ENCODE results near the gene STAU1.

Gene STAU1

DNA sequence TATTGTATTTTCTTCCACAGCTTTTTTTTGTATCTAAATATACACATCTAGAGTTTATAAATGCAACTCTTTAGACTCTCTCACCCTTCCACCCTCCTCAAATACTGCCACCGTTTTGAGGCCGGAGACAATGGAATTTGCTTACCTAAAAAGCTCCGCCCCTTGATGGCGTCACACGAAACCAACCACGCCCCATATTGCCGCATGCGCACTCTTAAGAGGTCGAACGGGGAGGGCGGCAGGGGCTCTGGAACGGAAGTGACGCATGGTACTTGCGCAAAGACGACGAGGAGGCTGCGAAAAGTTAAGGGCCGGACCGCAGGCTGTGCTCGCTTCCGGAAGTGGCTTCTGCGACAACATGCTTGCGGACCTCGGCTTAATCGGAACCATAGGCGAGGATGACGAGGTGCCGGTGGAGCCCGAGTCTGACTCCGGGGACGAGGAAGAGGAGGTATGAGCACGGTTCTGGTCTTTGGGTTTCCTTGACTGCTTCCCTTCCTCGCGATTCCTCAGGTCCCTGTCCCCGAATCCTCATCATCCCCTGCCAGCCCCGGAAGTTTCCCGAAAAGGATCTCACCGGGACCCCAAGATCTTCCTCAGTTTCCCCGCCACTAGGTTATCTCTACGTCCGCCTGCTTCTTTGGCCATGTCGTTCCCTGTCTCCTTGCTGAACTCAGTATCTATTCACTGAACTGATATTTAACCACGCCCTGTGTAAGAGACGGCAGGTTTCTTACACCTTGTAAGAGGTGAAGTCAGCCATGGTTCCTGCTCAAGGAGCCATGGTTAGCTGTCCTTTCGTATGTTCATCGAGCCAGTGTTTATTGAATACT is 31.2 kb upstream of the STAU1 start, which contains the start of gene DDX27 (continued):
- TF ChIP-seq BCL11B (tag by site-specific recombination; IDR thresholded peaks at IDR 0.05; ENCODE audit: low read depth) (no peak), ZNF768 (tag by site-specific recombination; IDR thresholded peaks at IDR 0.05) (no peak), ZNF549 (tag by site-specific recombination; IDR thresholded peaks at IDR 0.05) (no peak), ZNF416 (tag by site-specific recombination; IDR thresholded peaks at IDR 0.05) (no peak), ZBTB17 (tag by site-specific recombination; IDR thresholded peaks at IDR 0.05) (peak; percentile 67), SALL2 (tag by site-specific recombination; IDR thresholded peaks at IDR 0.05; ENCODE audit: borderline replicate concordance) (no peak), ZNF513 (tag by site-specific recombination; IDR thresholded peaks at IDR 0.05) (peak; percentile 52), ZNF600 (tag by site-specific recombination; IDR thresholded peaks at IDR 0.05) (no peak), KLF9 (tag by site-specific recombination; IDR thresholded peaks at IDR 0.05; ENCODE audit: low read depth) (peak; percentile 54; the same call in 1 of the 2 replicates), ZNF266 (tag by site-specific recombination; IDR thresholded peaks at IDR 0.05; ENCODE audit: low read depth) (no peak), ZNF639 (tag by site-specific recombination; IDR thresholded peaks at IDR 0.05) (0 out of 2 replicates have a peak, but pooled peaks have one; percentile 38), ZNF214 (tag by site-specific recombination; IDR thresholded peaks at IDR 0.05; ENCODE audit: borderline replicate concordance) (no peak), ZNF311 (tag by site-specific recombination; IDR thresholded peaks at IDR 0.05; ENCODE audit: borderline replicate concordance) (no peak), ZNF707 (tag by site-specific recombination; IDR thresholded peaks at IDR 0.05) (no peak), ZXDB (tag by site-specific recombination; IDR thresholded peaks at IDR 0.05) (peak; percentile 100), ZNF121 (tag by site-specific recombination; IDR thresholded peaks at IDR 0.05) (no peak), ZSCAN5A (tag by site-specific recombination; IDR thresholded peaks at IDR 0.05) (peak; percentile 37; the same call in 1 of the 2 replicates), ZNF140 (tag by site-specific recombination; IDR thresholded peaks at IDR 0.05) (no peak), ZNF18 (tag by site-specific recombination; IDR thresholded peaks at IDR 0.05) (no peak), GFI1B (tag by site-specific recombination; IDR thresholded peaks at IDR 0.05) (no peak), ZNF558 (tag by site-specific recombination; IDR thresholded peaks at IDR 0.05) (no peak), ZBTB26 (tag by site-specific recombination; optimal IDR thresholded peaks at IDR 0.05) (peak; percentile 42), ZNF426 (tag by site-specific recombination; IDR thresholded peaks at IDR 0.05) (no peak), ZEB2 (tag by site-specific recombination; IDR thresholded peaks at IDR 0.05) (0 out of 2 replicates have a peak, but pooled peaks have one; percentile 21), KLF16 (tag by site-specific recombination; IDR thresholded peaks at IDR 0.05) (peak; percentile 69; the same call in 1 of the 2 replicates), GLI2 (tag by site-specific recombination; IDR thresholded peaks at IDR 0.05; ENCODE audit: borderline replicate concordance, low read depth) (no peak), KLF8 (tag by site-specific recombination; IDR thresholded peaks at IDR 0.05) (peak; percentile 52; the same call in 1 of the 2 replicates), ZBTB21 (tag by site-specific recombination; IDR thresholded peaks at IDR 0.05) (peak; percentile 93), ZNF76 (tag by site-specific recombination; IDR thresholded peaks at IDR 0.05; ENCODE audit: borderline replicate concordance, low read depth) (no peak), KLF10 (tag by site-specific recombination; IDR thresholded peaks at IDR 0.05) (no peak), SP2 (tag by site-specific recombination; IDR thresholded peaks at IDR 0.05) (peak; percentile 93)
- TF ChIP-seq, protein P1, sequence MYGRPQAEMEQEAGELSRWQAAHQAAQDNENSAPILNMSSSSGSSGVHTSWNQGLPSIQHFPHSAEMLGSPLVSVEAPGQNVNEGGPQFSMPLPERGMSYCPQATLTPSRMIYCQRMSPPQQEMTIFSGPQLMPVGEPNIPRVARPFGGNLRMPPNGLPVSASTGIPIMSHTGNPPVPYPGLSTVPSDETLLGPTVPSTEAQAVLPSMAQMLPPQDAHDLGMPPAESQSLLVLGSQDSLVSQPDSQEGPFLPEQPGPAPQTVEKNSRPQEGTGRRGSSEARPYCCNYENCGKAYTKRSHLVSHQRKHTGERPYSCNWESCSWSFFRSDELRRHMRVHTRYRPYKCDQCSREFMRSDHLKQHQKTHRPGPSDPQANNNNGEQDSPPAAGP (tag by site-specific recombination; IDR thresholded peaks at IDR 0.05), result peak; percentile 50; the same call in 1 of the 2 replicates
